Fibroblast of skin of right quadriceps (primary cell): ENCODE measurements around the gene SLC35B4.
"Not testable (repeated sequence)": the region's sequence is repeated elsewhere in the genome, so short reads cannot be mapped to it uniquely, and the experiment has no call there.

Experiments
- DNase-seq: peaks from one replicate; pipeline ENCODE4 v3.0.0-alpha.2; 2013

The SLC35B4 gene

DNA sequence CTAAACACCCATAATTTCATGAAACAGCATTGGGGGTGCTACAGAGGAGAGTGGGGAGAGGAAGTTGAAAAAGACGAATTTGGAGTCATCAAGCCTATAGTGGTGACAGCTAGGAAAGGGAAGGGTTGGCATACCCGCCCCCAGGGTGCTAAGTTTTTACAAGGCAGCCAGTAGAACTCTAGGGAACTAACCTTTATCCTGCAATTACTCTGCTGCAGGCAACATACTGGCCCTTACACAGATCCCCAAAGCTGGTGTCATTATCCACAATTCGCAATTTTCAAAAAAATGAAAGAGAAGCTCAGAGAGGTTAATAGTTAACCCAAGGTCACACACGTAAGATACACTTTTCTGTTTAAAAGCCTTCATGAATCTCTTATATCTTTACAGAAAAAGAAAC lies 14.2 kb upstream of the SLC35B4 start:
- DNase-seq = no peak

DNA sequence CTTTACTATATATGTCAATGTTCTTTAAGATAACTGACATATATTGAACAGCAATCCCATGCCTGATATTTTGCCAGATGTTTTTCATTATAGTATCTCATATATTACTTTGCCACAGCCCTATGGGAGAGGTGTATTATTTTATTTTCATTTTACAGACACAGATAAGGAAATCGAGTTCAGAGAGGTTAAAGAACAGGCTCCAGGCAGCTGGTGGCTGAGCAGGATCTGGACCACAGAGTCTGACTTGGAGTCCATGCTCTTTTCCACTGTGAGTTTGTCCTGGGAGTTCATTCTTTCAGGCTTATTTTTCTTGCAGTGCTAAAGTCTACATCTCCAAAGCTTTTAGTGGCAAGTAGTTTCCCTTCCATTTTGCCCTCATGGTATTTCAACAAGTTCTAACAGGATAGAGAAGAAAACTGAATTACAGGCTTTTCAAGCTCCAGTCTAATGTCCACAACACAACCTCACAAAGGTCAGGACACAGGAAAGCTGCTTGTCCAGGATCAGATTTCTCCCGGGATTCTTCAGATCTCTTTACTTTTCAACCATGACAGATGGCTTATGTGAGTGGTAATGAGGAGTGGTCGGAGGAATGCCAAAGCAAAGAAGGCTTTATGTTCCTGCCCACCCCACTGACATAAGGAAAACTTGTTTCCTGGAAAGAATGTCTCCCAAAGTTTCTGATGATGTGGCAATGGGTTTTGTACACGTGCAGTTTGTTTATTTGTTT lies 13.1 kb upstream of the SLC35B4 start:
- no peak for DNase-seq

DNA sequence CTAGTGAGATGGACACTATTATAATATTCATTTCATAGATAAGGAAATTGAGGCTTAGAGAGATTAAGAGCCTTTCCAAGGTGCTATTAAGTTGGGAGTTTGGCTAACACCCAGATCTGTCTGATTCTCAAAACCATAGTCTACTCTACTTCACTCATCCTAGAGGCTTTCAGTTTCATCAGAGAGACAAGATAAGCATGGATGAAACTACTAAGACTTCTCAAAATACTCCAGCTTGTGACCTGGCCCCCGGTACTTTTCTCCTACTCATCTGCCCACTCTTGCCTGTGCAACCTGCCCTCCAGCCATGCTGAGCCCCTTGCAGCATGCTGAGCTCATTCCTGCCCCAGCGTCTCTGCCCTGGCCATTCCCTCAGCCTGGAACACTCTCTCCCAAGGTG lies 12.2 kb upstream of the SLC35B4 start:
- DNase-seq = no peak

DNA sequence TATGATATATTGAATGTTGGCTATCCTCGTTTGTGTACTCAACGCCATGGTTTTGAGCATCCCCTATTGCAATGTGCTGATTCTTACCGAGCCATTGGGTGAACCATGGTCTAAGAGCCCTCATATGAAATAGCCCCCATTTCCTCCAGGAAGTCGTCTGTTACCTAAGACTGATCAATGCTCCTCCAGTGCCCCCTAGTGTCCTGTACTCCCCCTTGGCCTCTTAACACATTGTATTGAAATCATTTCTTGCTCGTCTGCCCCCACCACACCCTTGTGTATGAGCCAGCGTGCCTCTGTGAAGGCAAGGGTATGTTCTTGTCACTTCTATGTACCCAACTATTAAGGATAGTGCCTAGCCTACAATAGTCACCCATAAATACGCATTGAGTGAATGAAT lies 11.2 kb upstream of the SLC35B4 start:
- DNase-seq = peak; percentile 51

DNA sequence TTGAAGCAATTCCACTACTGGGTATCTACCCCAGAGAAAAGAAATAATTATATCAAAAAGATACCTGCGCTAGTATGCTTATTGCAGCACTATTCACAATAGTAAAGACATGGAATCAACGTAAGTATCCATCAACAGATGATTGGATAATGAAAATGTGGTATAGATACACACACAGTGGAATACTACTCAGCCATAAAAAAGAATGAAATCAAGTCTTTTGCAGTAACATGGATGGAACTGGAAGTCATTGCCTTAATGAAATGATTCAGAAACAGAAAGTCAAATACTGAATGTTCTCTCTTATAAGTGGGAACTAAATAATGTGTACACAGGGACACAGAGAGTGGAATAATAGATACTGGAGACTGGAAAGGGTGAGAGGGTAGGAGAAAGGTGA lies 7.4 kb upstream of the SLC35B4 start:
- DNase-seq = no peak

DNA sequence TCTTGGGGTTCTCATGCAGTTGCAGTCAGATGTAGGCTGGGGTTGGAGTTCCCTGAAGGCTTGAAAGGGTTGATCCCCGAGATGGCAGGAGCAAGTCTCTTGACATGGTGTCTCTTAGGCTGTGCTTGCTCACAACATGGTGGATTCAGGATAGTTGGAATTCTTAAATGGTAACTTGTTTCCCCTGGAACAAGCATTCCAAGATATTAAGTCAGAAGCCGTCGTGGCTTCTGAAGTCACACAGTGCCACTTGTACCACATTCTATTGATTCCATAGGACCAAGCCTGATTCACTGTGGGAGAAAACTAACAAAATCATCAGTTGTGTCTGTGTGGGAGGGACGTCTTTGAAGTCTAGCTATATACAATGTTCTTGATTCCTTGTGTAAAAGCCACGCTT lies 3.5 kb upstream of the SLC35B4 start:
- peak; percentile 62 for DNase-seq

DNA sequence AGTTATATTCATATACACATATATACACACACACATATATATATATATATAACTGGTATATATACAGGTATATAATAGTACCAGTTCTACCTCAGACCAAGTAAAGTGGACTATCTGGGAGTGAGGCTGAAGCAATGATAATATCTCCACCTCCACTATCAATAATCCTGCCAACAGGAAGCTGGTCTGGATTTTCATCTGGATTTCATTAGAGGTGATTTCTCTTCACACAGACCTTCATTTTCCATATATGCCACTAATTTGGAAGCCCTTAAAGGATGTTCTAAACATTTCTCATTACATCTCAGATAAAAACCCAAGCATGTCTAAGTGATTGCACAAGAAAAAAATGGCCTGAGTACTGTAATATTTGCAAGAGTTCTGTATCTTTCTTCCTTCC lies 1.7 kb upstream of the SLC35B4 start:
- DNase-seq = peak; percentile 41

DNA sequence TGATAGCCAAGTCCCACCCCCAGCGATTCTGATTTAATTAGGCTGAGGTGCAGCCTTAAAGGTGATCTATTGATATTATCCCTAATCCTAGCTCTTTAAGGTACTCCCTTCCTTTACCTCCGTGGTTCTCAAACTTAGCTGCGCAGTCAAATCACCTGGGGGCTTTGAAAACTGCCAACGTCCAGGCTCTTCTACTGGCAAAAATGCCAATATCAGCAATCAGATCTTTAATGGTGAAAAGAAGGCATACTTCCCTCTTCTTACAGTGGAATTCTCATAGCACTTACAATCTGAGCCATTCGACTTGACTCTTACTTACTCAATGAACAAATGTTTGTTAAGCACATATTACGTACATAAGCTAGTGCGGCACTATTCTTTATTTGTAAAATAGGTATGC lies 704 bp upstream of the SLC35B4 start:
- no peak for DNase-seq

DNA sequence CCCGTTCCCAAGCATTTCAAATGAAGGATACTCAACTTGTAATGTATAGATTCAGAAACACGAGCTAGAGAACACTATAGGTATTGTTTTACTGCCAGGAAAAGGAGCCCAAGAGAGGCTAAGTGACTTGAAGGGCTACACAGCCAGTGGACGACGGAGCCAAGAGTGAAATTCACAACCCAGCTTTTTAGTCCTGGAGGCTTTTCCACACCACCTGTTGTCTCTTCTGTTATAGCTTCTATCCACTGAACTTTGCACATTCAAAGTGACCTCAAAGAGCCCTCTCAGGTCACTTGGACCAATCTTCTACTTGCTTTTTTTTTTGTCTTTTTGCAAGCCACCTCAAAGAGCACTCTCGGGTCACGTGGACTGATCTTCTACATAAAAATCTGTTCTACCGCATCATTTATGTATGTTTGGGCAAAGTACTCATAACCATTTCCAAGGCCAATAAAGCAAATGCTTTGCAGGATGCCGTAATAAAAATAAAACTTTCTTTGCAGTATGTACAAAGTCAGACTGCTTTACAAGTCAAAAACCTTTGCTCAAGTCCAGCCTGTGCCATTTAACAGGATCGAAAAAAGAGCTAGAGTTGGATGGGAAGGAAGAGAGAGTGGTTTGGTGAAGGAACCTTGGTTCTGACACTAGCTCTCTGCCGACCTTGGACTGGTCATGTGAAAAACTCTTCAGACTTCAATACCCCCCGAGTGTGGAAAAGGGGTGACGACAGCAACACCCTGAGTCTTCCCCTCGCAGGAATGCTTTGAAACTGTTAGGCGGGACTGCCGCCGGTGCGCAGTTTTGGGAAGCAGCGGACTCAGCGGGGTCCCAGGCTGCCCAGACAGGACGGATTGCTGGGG lies 821 bp downstream of the SLC35B4 start:
- peak; percentile 26 for DNase-seq

DNA sequence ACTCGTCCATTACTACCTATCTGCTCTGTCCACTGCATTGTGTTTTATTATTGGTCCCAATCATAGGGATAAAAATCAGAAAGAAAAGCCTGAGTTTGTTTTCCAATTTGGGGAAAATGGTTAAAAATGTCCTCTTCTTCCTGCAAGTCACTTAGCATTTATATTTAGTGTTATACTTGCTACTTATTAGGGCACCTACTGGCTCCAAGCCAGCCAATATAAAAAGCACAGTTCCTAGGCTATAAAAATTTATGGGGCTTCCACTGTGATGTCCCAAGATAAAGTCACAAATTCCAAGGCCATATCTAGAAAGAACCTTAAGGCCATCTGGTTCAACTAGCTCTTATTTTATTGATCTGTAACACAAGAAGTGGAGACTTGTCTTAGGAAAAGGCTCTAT lies 3.2 kb downstream of the SLC35B4 start:
- no peak for DNase-seq

DNA sequence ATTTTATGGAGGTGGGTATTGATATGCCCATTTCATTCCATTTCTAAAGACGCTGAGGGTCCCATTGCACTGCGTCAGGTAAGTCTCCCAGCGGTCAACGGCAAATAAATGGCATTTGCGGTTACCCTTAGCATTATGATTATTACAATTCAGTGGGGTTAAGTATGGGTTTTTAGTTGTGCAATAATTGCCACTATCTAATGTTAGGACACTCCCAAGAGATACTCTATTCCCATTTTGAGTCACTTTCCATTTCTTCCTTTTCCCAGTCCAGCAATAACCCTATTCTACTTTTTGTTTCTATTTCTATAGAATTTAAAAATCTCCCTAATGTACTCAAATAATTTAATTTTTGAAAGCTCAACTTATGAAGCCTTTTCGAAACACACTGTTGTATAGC lies 4.0 kb downstream of the SLC35B4 start:
- DNase-seq = no peak

DNA sequence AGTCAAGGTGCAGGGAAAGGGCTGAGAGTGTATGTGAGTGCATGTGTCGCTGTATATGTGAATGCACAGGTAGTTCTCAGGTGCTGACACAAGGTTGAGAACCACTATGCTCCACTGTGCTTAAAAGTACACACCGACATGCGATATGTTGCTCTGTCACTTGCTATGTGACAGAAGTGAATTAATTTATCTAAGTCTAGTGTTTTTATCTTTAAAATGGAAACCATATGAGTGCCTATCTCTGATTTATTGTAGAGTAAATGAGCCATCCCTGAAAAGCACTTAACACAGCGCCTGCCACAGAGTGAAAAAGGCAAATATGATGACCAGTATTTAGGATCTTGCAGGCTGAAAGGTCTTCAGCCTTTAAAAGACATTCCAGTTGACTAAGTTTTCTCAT lies 4.9 kb downstream of the SLC35B4 start:
- no peak for DNase-seq

DNA sequence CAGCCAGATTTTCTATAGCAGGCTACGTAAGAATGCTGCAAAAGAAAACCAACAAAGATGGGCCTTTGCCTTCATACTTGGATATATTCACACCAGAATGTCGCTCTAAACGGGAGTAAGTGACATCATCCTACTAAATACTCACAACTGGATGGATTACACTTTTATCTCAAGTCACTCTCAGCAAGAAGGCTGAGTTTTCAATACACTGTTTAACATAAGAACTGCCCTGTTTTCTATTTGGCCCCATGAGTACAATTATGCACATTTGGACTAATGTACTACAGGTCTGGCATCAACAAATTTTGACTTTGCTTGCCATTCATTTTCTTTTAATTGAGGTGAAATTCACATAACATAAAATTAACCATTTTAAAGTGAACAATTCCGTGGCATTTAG lies 8.2 kb downstream of the SLC35B4 start:
- DNase-seq = no peak

DNA sequence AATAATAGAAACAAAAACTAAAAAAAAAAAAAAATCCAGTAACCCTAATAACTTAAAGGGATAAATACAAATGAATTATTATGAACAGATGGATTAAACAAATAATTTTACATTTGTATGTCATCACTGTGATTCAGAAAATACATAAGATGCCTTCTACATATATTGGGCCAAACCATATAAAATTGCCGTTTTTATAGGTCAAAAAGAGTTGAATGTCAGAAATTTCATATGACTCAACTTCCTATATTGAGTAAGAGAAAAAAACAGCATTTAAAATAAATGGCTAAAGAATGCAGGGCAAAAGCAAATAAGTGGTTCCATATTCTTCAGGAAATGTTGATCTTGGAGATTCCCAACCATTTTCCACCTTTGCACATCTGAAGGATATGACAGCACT lies 9.4 kb downstream of the SLC35B4 start:
- DNase-seq = peak; percentile 72

DNA sequence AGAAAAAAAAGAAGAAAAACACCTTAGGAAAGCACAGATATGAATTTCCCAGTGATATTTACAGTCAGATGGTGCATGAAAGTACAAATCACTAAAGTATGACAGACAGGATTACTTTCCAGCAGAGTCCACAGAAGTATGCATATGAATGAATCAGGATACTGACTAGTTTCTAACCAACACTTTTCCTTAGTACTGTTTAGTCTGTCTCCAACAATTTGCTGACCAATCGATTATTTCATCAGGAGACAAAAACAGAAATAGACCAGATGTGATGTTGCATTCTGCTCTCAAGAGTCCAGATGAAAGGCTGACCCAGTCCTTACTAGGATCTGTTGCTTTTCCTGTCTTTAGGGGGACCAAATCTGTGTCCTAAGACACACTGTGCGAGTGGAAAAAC lies 14.6 kb downstream of the SLC35B4 start:
- no peak for DNase-seq

DNA sequence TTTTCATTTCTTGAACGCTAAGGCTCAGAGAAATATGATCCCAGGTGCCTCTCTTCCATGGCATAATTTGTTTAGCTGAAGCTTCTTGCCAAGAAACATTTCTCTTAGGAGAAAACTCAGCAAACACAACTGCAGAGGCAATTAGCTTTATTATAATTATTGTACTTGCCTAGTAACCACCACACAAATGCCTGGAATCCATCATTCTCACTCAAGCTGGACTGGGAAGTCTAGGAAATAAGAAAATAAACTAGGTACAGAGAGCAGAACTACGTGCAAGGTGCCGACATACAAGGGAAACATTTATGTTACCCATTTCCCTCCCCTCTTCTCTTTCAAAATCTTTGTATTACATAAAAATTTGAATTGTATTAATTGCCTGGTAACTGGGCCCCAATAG lies 15.1 kb downstream of the SLC35B4 start:
- no peak for DNase-seq

DNA sequence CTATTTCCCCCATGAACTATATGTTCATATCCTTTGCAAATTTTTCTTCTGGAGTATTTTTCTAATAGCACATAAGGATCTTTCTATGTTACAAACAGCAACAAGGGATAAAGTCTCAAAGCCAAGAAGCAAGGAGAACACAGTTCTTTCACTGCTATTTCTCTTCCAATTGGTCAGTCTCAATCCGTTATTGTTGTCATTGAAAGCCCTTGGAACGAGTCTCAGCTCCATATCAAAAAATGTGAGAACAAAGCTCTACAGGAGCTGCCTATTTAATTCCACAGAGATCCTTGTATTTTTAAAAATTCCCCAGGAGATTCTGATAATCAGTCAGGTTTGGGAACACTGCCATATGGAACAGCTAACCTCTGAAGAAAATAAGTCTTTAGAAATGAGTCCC lies 15.7 kb downstream of the SLC35B4 start:
- no peak for DNase-seq

DNA sequence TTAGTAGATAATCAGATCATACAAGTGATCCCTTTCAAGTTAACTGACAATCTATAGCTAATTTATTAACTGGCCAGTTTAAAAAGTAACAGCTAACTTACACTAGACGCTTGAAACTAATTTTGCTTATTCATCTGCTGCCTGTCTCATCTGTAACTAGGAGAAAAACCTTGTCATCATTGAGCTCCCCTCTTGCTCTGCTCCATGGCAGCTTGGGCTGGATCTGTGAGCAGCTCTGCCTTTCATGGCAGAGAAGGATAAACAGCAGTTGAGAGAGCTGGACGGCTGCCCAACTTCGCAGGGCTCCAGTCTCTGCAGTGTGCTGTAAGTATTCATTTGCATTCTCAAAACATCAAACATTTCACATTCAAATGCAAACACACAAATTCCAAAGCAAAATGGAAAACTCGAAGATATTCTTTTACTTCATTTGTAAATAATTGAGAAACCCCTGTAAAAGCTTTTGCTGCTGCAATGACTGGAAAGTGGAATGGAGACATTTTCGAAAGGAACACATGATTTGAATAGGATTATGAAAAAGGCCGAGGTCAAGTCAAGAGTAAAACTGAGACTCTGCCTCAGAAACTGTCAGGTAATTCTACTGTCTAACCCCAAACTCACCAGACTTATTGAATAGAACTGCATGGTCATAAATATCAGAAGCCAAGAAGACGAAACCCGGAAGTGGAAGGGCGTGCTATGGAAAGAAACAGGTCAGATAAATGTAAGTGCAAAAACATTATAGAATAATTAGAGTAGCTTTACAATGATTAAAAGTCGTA lies 17.6 kb downstream of the SLC35B4 start:
- DNase-seq = no peak

DNA sequence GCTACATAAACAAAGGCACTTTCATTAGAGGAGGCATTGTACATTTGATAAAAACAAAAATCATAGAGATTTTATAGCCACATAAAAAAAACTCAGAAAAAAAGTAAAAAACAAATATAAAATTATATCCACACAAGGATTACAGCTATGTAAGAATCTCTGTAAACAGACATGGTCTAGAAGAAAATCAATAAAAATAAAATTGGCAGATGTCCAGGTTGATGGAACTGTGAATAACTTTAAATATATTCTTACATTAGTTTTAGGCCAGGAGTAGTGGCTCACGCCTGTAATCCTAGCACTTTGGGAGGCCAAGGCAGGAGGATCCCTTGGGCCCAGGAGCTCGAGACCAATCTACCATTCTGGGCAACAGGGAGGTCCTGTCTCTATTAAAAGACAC lies 19.2 kb downstream of the SLC35B4 start:
- DNase-seq = no peak

DNA sequence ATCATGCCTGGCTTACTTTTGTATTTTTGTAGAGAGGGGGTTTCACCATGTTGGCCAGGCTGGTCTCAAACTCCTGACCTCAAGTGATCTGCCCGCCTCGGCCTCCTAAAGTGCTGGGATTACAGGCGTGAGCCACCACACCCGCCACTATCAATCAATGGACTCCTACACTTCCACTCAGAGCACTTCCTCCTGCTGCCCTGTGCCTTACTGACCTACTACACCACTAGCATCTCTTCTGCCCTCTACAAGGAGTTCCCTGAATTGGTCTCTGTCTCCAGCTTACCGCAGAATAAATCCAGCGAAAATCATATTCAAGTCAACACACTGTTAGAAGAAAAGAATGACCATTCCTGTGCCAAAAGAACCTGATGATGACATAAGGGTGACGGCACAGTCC lies 20.7 kb downstream of the SLC35B4 start:
- not testable (repeated sequence) for DNase-seq

DNA sequence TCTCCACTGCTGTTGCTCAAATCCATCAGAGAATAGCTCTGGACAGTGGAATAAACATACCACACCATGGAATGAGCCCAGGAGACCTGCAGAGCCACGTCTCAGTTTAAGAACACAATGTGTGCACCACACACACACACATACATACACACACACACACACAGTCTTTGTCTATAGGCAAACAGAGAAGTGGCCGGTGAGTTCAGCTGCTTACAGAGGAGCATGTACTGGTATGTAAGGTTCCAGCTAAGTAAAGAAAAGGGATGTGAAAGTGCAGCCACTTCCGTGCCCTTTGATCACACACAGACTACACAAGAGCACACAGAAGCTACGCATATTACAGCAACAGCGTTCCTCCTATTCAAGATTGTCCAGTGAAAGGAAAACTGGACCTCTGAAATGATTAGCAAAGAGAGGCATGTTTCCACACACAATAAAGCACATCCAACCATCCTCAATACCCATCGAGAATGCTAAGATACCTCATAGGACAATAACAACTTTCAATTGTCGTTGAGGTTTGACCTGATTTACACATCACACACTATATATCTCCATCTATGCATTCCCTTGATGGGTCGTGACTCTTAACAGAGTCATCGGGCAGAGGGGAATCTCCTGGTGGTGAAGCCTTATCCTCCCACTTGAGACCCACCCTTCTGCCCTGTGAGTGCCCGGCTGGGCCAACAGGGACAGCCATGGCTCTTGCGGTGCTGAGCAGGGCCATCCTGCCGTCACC lies 23.6 kb downstream of the SLC35B4 start:
- no peak for DNase-seq

DNA sequence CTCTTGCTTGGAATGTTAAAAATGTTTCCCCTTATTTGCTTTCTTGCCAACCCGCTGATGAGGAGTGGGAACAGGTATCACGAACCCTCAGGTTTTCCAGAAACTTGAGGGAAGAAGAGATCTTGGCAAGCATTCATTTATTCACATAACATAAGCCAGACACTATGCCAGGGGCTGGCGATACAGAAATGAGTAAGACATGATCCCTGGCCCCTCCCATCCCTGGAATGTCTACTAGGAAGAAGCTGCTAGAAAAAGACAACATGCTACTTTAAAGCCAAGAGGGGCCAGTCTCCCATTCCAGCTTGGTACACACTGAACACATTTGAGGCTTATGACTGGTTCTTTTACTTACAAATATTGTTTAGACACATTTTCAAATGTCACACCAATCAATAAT lies 26.4 kb downstream of the SLC35B4 start:
- DNase-seq = peak; percentile 25

DNA sequence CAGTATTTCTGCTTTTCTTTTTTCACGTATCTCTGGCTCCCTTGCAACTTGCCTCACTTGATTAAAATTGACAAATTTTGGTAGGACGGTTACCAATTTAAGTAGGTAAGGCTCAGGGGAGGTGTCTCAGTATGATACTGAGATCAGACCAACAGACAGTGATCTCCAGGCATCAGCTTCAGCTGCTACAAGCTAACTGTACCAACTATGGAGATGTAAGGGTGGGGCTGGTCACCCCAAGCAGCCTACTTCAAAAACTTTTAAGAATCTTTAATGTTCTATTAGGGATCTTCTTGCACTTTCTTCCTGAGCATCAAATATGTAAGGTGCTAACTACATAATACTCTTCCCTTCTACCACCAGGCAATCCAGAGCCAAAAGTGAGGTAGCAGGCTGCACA lies 26.9 kb downstream of the SLC35B4 start:
- no peak for DNase-seq
